Activated T-cell treated with anti-CD3 and anti-CD28 coated beads, Interleukin-2, amount 50 U/mL, for 24 hours (primary cell): Measurements from ENCODE around the gene TRAF3.

Experiments used
- DNase-seq: peaks from one replicate; pipeline ENCODE4 v3.0.0-alpha.2; 2020
- H3K27ac Mint-ChIP-seq: 2 replicates; pipeline ENCODE4 v1.8.0; 2020; ENCODE audit warnings: mild to moderate bottlenecking, mixed read lengths
- H3K27me3 Mint-ChIP-seq: 2 replicates; pipeline ENCODE4 v1.8.0; 2020; ENCODE audit warnings: mixed read lengths
- H3K36me3 Mint-ChIP-seq: 2 replicates; pipeline ENCODE4 v1.8.0; 2020; ENCODE audit warnings: low read depth, mixed read lengths
- H3K4me1 Mint-ChIP-seq: 2 replicates; pipeline ENCODE4 v1.8.0; 2020; ENCODE audit warnings: low read depth, mixed read lengths
- H3K4me3 Mint-ChIP-seq: 2 replicates; pipeline ENCODE4 v1.8.0; 2020; ENCODE audit warnings: mild to moderate bottlenecking, moderate library complexity, mixed read lengths
- H3K9me3 Mint-ChIP-seq: 2 replicates; pipeline ENCODE4 v1.8.0; 2020; ENCODE audit warnings: mixed read lengths

TRAF3 gene

GRCh38 chr14:102779574-102780315 lies 2.5 kb downstream of the TRAF3 start:
- no peaks in the 10 kb centered on the region for H3K27me3 Mint-ChIP-seq
- H3K36me3 Mint-ChIP-seq, result peaks cover 59% of the 10 kb centered on the region
- H3K9me3 Mint-ChIP-seq, result no peaks in the 10 kb centered on the region
- peaks cover 71% of the 10 kb centered on the region for H3K4me1 Mint-ChIP-seq
- no peak for DNase-seq
- peak overlapping the region; percentile 94 for H3K27ac Mint-ChIP-seq
- H3K4me3 Mint-ChIP-seq, result peak overlapping the region; percentile 89

GRCh38 chr14:102781063-102781462 lies 3.8 kb downstream of the TRAF3 start:
- Mint-ChIP-seq H3K4me1 (peaks cover 73% of the 10 kb centered on the region), H3K27ac (peak overlapping the region; percentile 82), H3K27me3 (no peaks in the 10 kb centered on the region), H3K36me3 (peaks cover 70% of the 10 kb centered on the region), H3K9me3 (no peaks in the 10 kb centered on the region), H3K4me3 (peak overlapping the region; percentile 89)
- DNase-seq, result no peak

GRCh38 chr14:102782974-102783373 lies 5.7 kb downstream of the TRAF3 start:
- no peak for DNase-seq
- H3K4me3 Mint-ChIP-seq, result peak overlapping the region; percentile 27
- no peaks in the 10 kb centered on the region for H3K9me3 Mint-ChIP-seq
- H3K4me1 Mint-ChIP-seq, result peaks cover 80% of the 10 kb centered on the region
- peaks cover 75% of the 10 kb centered on the region for H3K36me3 Mint-ChIP-seq
- peak overlapping the region; percentile 9 for H3K27ac Mint-ChIP-seq
- H3K27me3 Mint-ChIP-seq, result no peaks in the 10 kb centered on the region

DNA sequence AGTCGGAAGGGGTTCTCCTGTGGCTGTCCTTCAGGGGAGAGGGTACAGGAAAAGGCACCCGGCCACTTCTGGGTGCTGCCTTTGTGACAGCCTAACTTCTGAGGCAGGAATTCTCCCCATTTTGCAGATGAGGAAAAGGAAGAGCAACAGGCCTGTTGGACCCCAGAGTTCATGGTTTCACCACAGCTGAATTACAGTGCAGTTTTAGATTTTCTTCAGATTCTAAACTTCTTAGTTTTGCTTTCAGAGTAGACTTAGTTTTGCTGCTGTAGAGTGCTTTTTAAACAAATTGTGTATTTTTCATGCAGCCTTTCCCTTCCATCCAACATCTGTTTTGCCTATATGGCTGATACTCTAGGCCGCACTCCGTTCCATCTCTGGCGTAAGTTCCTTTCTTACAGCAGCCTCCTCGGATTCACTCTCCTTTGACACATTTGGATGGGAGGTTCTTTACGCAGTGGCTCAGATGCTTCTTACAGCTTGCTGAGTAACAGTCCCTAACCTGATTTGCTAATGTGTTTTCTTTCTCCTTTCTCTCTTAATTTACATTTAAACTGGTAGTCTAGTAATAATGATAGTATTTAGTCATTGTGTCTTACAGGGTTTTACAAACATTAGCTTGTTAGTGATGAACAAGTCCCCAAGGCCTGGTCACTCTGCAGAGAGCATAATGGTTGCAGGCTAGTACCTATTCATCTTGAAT lies 7.8 kb downstream of the TRAF3 start:
- peak overlapping the region; percentile 87 for H3K27ac Mint-ChIP-seq
- H3K27me3 Mint-ChIP-seq, result no peaks in the 10 kb centered on the region
- H3K4me3 Mint-ChIP-seq, result peak overlapping the region; percentile 41
- no peak for DNase-seq
- H3K9me3 Mint-ChIP-seq, result no peaks in the 10 kb centered on the region
- H3K4me1 Mint-ChIP-seq, result peaks cover 84% of the 10 kb centered on the region
- peaks cover 73% of the 10 kb centered on the region for H3K36me3 Mint-ChIP-seq

DNA sequence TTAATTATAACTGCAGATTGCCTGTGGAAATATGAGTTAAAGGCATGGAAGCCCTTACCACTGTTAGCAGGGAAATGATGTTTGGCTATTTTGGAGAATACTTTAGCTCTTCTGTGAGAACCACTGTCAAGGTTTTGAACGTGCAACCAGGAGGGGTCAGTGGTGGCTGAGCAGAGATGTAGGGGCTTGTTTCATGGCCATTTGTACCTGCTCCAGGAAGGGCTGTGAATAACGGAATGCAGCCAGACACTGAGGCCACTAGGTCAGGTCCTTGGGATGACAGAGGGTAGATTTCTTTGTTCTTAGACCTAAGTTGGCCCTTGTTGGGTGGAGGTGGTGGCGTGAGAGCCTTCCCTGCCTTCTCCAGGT lies 8.3 kb downstream of the TRAF3 start:
- peaks cover under 1% of the 10 kb centered on the region for H3K9me3 Mint-ChIP-seq
- no peak for DNase-seq
- H3K27me3 Mint-ChIP-seq, result no peaks in the 10 kb centered on the region
- no peak overlapping the region for H3K4me3 Mint-ChIP-seq
- peaks cover 85% of the 10 kb centered on the region for H3K4me1 Mint-ChIP-seq
- peaks cover 73% of the 10 kb centered on the region for H3K36me3 Mint-ChIP-seq
- H3K27ac Mint-ChIP-seq, result peak overlapping the region; percentile 87

DNA sequence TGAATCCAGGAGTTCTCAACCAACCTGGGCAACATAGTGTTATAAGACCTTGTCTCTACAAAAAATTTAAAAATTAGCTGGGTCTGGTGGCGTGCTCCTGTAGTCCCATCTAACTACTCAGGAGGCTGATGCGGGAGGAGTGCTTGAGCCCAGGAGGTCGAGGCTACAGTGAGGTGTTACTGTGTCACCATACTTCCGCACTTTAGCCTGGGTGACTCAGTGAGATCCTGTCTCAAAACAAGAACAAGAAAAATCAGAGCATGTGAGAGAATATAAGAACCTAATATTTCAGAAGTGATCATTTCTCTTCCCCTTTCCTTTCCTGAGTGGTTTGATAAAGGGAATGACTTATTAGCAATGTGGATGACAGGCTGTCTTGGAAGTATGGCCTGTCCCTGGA lies 9.5 kb downstream of the TRAF3 start:
- no peak for DNase-seq
- Mint-ChIP-seq H3K4me1 (peaks cover 85% of the 10 kb centered on the region), H3K9me3 (peaks cover 3% of the 10 kb centered on the region), H3K4me3 (no peak overlapping the region), H3K36me3 (peaks cover 76% of the 10 kb centered on the region), H3K27me3 (no peaks in the 10 kb centered on the region), H3K27ac (peak overlapping the region; percentile 78)

DNA sequence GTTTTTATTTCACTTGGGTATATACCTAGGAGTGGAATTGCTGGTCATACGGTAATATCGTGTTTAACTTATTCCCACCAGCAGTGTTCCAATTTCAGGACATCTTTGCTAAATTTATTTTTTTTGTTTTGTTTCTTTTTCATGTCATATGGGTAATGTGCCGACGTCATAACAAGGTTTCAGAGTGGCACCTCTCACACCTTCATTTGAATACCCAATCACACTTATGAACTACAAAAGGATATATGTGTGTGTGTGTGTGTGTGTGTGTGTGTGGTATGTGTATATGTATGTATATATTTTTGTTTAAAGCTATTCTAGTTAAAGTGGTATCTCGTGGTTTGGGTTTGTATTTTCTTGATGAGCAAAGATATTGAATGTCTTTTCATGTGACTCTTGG lies 12.1 kb downstream of the TRAF3 start:
- H3K27ac Mint-ChIP-seq, result peak overlapping the region; percentile 63
- peaks cover 84% of the 10 kb centered on the region for H3K4me1 Mint-ChIP-seq
- peaks cover 78% of the 10 kb centered on the region for H3K36me3 Mint-ChIP-seq
- peaks cover 6% of the 10 kb centered on the region for H3K9me3 Mint-ChIP-seq
- no peaks in the 10 kb centered on the region for H3K27me3 Mint-ChIP-seq
- H3K4me3 Mint-ChIP-seq, result no peak overlapping the region
- no peak for DNase-seq

GRCh38 chr14:102793531-102794328 lies 16.5 kb downstream of the TRAF3 start:
- H3K27me3 Mint-ChIP-seq, result no peaks in the 10 kb centered on the region
- peaks cover 6% of the 10 kb centered on the region for H3K9me3 Mint-ChIP-seq
- H3K4me3 Mint-ChIP-seq, result no peak overlapping the region
- peaks cover 78% of the 10 kb centered on the region for H3K4me1 Mint-ChIP-seq
- DNase-seq, result no peak
- peaks cover 91% of the 10 kb centered on the region for H3K36me3 Mint-ChIP-seq
- peak overlapping the region; percentile 77 for H3K27ac Mint-ChIP-seq

DNA sequence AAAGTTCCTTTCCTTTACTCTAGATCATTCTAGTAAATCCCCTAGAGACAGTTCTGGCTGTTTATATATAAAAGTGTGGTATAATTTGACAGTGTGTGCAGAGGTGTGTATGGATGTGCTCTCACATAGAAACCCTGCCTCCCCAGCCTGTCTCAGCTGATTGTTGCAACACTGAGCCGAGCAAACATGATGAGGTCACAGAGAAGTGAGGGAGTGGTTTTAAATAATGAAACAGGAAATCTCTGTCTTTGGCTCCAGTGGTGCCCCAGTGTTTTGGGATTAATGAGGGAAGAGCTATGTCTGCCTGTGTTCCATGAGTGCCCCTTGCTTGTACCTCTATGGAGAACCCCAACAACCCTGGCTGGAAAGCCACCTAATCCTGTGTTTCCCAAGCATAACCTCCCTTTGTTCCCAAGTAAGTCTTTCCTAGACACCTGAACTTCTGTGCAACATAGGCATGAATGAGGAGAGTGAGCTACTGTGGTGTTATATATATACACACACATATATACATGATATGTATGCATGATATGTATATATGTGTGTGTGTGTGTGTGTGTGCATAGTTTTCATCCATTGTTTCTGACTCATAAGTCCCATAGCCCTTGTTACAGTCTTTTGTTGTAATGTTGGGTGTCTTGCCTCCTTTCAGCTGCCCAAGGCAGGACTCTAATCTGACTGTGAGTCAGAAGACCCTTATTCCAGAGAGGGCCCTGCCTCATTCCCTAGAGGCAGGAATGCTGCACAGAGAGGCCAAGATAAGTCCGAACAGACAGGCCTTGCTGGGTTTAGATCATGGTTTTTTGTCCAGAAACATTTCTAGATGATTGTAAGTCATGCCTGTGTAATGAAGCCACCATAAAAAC lies 18.0 kb downstream of the TRAF3 start:
- peaks cover 78% of the 10 kb centered on the region for H3K4me1 Mint-ChIP-seq
- H3K36me3 Mint-ChIP-seq, result peaks cover 92% of the 10 kb centered on the region
- peaks cover 6% of the 10 kb centered on the region for H3K9me3 Mint-ChIP-seq
- H3K27ac Mint-ChIP-seq, result peak overlapping the region; percentile 74
- H3K27me3 Mint-ChIP-seq, result no peaks in the 10 kb centered on the region
- peak overlapping the region; percentile 18 for H3K4me3 Mint-ChIP-seq
- no peak for DNase-seq

- Mint-ChIP-seq H3K9me3 (peaks cover 3% of the 10 kb centered on the region), H3K36me3 (peaks cover 89% of the 10 kb centered on the region), H3K27ac (peak overlapping the region; percentile 59), H3K4me3 (no peak overlapping the region), H3K27me3 (no peaks in the 10 kb centered on the region), H3K4me1 (peaks cover 69% of the 10 kb centered on the region)
- no peak for DNase-seq
These were observed 19.5 kb downstream of the TRAF3 start for GRCh38 chr14:102796661-102797190.

DNA sequence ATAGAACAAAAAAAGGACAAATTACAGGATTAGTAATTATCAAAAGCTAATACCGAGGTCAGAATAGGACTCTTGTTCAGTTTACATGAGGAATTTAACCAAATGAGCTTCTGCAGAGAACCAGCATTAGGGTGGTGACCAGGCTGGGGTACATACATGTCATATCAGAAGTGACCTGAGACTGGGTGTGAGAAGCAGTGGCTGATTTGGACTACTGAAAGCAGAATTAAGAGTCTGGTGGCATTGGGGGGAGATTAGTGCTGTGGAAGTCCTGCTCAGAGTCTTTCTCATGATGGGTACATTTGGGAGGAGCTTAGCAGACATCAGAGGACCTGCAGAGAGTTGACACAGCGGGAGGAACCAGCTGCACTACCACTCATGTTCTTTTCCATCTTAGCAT lies 21.7 kb downstream of the TRAF3 start:
- Mint-ChIP-seq H3K27ac (peak overlapping the region; percentile 66), H3K27me3 (no peaks in the 10 kb centered on the region), H3K4me1 (peaks cover 65% of the 10 kb centered on the region)

DNA sequence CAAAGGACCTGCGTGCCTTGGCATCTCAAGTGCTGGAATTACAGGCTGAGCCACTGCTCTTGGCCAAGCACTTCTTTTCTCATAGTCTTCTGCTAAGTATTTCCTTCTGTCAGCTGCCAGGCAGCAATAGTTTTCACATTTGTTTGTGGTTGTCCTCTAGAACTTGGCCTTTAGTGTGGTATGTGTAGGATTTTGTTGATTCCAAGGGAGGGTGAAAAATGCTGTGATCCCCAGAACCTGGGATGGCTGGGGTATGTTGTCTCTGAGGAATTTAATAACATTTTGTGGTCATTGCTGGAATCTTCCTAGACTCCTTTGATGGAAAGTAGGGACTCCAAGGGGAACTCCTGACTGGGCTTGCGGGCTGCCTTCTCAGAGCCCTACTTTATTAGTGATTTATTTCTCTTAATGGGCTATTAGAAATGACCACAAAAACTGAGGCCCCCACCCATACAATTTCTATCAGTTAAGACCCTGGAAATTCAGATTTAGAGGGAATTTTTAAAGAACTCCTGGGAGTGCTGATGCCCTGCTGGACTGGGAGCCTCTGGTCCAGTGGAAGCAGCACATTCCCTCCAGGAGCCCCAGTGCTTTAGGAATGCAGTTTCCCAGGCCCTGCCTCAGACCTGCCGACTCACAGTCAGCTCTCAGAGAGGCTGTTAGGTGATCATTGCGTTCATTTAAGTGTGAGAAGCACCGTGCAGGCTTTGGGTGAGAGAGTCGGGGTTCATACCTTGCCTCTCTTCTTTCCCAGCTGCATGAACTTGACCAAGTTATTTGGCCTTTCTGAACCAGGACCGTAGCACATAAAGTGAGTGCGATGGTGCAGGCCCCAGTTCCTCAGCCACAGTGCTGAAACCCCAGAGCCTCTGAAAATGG lies 22.7 kb downstream of the TRAF3 start:
- Mint-ChIP-seq H3K27me3 (no peaks in the 10 kb centered on the region), H3K27ac (peak overlapping the region; percentile 66), H3K4me3 (no peak overlapping the region), H3K36me3 (peaks cover 77% of the 10 kb centered on the region), H3K4me1 (peaks cover 65% of the 10 kb centered on the region), H3K9me3 (no peaks in the 10 kb centered on the region)
- no peak for DNase-seq

More for the DNA sequence above, 21.7 kb downstream of the TRAF3 start:
- Mint-ChIP-seq H3K36me3 (peaks cover 80% of the 10 kb centered on the region), H3K4me3 (no peak overlapping the region), H3K9me3 (no peaks in the 10 kb centered on the region)
- peak; percentile 15 for DNase-seq
